HG03097 (cell line): ENCODE data around the gene STXBP1.

Source experiments
- ATAC-seq: cut with Tn5 transposase; IDR thresholded peaks from one replicate; pipeline ENCODE4 v1.9.1; 2021; ENCODE audit not compliant: unreplicated experiment, low FRiP score

Gene STXBP1

DNA sequence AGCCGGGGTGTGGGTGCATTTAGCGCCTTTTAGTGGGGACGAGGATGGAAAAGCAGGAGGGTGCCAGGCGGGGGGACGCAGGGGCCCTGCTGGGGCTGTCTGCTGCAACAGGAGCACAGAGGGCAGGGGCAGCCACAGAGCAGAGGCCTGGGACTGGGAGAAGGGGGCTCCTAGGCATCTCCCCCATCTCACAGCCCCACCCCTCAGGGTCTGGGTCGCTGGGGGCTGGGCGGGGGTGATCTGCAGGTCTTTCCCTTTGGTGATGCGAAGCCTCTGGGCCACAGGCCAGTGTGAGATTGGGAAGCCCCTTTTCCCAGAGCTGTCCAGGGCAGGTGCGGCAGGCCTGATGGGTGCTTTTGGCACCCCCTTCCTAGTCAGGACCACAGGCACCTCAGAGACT lies 118.2 kb downstream of the STXBP1 start:
- ATAC-seq = no peak

DNA sequence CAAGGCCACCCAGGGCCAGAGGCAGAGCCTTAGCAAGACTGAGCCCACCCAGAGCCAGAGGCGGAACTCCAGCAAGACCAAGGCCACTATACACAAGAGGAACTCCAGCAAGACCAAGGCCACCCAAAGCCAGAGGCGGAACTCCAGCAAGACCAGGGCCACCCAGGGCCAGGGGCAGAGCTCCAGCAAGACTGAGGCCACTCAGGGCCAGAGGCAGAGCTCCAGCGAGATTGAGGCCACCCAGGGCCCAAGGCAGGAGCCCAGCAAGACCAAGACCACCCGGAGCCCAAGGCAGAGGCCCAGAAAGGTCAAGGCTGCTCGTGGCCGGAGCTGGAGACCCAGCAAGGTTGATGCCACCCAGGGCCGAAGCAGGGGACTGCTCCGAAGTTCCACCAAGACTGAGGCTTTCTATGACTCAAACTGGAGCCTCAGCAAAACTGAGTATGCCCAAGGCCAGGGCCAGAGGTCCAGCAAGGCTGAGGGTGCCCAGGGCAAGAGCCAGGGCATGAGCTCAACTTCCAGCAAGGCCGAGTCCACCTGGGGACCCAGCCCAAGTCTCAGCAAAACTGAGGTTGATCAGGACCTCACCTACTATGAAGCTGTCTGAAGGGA lies 118.8 kb downstream of the STXBP1 start:
- ATAC-seq = no peak

DNA sequence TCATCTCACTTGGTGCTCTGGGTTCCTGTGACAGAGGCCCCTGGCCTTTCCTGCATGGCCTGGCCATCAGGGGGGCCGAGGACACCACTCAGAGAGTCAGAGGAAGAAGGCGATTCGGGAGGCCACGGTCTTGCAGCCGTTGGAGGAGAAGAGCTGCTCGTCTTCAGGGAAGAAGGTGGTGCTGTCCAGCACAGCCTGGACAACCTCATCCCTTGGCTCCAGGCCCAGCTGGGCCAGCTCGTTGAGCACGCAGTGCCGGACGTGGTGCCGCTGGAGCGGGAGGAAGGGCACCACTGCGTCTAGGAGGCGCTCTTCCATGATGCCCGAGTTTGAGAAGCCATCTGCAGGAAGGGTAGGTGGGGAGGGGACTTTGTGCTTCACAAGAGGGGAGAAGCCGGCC lies 119.9 kb downstream of the STXBP1 start:
- ATAC-seq = no peak

DNA sequence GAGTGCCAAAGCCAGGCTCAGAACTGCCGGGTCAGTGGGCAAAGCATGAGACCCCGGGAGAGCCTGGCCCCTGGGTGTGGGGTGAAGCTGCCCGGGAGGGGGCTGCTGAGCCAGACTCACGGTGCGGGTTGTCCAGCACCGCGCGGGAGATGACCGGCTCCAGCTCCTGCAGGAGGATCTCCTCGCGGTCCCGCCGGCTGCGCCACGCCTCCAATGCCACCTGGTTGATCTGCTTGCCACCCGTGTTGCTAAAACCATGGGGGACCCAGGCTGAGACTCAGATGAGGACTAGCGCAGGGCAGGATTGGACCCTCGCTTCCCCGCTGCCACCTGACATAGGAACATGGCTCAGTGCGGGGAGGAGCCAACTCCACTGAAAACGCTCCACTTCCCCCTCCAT lies 120.4 kb downstream of the STXBP1 start:
- no peak for ATAC-seq

DNA sequence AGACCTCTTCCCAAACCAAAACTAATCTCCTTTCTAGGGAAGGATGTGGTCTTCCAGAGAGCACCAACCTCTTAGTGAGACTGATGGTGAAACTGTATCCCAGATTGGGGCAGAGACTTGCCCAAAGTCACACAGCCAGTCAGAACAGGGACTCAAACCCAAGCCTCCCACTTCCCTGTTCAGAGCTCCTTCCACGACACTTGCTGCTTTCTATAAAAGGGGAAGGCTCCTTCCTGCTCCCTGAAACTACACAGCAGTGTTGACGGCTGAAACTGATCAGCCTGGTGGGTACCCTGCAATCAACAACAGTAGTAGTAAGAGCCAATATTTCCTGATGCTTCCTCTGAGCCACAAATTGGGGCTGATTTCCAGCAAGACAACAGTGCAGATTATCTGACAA lies 121.5 kb downstream of the STXBP1 start:
- ATAC-seq = no peak

DNA sequence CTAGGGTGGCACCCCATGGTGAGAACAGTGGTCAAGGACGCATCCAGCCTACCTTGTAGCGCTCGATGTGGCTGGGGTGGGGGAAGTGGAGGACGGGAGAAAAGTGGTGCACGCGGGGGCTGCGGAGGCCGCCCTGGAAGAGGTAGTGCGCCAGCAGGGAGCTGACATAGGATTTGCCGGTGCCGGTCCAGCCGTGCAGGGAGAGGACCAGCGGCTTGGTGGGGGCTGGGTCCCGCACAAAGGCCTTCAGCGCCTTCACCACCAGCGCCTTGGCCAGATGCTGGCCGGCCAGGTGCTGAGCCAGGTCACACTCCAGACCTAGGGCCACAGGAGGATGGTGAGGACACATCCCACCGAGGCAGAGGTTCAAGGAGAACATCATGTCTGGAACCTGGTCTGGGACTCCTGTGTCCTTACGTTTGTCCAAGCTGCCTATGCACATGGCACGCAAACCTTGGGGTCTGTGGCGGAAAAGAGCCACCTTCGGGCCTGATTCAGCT lies 122.2 kb downstream of the STXBP1 start:
- peak; percentile 15 for ATAC-seq

DNA sequence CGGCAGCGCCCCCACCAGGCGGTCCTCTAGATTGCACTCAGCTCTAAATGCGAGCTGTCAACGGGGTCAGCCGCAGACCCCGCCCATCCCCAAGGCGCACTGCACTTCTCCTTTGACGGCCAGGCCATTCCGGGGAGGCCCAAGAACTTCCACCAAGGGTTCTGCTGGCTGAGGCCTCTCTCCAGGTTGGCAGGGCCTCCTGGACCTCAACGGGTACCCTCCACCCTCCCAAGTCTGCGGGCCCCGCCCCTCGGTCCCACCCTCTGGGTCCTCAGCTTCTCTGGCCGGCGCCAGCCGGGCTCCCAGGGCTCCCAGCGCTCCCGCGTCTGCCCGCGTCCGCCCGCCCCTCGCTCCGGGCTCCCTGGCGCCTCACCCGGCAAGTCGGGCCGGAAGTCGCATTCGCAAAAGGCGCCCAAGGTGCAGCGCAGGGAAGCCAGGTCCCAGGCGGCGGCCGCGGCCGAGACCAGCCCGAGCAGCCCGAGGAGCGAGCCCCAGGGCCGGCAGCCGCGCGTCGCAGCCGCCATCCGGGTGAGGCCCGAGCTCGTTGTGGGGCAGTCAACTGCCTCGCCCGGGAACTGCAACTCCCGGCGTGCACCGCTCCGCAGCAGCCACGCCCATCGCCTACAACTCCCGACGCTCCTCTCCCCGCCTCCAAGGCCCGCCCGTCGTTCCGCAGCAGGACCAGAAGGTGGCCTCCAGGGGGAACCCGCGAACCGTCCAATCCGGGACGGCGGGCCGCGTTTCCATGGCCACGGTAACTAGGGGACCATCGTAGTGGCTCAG lies 122.9 kb downstream of the STXBP1 start, which contains the start of gene TOR2A:
TSS of gene TOR2A (minus strand) at position 548 of the 783 bp plus-strand sequence. CDS start at position 524, 24 bp downstream.
- peak; percentile 81 for ATAC-seq

DNA sequence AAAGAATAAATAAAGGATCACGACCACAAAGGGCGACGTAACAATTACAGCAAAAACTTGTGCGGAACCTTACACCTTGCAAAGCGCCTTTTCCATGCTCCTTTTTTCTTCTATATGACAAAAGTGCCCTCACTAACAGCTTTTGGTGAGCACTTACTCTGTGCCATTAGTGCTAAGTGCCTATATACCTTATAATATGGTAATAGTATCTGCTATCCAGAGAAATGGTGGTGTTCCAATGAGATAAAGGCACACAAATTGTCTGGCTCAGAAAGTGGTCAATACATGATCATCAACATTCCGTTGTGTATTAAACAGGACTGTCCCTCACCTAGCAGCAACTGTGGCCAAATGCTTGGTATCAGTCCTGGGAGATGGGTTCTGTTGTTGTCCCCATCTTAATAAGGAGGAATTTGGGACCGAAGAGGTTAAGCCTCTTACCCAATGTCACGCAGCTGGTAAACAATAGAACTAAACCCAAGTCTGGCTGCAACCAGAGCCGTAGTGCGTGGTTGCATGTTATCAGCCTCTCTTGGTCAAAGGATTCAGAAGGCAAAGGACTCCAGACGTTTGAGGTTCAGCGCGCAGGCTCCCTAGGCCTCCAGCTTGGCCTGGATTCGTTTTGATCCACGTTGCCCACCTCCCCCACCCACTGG lies 123.6 kb downstream of the STXBP1 start:
- ATAC-seq = peak; percentile 8

DNA sequence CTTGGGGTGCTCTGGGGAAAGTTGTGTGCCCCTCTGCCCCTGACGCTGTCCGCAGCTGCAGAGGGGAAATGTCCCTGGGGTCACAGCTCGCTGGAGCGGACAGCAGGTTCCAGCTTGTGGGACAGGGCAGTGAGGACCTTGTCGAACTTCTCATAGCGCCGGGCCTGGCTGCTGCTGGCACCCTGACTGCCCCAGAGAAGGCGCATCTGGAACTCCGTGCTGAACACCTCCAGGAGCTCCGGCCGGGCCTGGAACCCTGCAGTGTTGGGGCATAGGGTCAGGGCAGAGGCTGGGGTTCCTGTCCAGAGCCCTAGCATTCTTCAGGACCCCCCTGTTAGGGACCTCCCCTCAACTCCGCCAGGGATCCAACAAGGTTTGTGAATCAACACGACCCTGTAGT lies 126.6 kb downstream of the STXBP1 start:
- no peak for ATAC-seq

DNA sequence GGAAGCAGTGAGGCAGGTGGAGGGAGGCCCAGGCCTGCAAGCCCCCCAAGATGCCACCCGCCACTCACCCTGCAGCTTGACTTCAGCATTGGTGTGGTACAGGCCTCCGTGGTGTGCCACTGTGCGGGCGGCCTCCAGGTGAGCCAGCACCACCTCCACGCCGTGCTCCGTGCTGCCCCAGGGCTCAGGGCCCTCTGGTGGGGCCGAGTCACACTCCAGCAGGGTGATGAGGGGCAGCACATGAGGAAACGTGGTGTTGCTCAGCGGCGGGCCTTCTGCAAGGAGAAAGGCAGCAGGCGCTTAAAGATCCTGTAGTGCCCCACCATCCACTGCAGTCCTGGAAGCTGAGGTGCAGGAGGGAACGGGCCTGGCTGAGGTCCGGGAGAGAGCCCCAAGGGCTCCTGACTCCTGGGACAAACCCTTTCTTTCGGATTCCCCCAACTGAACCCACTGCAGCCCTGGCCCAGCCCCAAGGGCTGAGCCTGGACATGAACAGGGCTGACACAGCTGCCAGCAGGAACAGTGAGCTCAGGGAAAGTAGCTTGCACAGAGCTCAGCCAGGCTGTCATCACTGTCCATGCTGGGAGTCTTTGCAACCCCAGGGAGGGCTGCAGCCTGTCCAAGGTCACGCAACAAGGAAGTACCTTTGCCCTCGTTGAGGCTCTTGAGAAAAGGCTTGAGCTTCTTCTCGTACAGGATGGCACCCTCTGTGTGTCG lies 127.7 kb downstream of the STXBP1 start:
- no peak for ATAC-seq

DNA sequence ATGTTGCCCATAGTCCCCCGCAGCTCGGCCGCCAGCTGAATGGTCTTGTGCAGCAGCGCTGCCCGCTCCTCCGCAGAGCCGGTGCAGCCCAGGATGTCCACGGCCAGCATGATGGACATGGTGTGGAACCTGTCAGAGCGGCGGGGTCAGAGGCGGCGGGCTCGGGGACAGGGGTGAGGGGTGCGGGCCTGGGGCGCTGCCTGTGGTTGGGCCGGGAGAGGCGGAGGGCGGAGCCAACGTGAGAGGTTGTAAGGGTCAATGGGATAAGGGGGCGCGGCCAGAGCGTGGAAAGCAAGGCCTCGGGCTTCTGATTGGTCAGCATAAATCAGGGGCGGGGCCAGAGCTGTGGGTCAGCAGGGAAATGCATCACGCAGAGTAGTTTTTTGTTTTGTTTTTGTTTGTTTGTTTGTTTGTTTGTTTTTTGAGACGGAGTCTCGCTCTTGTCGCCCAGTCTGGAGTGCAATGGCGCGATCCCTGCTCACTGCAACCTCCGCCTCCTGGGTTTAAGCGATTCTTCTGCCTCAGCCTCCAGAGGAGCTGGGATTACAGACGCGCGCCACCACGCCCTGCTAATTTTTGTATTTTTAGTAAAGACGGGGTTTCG lies 129.9 kb downstream of the STXBP1 start:
- no peak for ATAC-seq
